ENCODE measurements around the gene TMEM178B.

- TF ChIP-seq POLR2A (IDR thresholded peaks at IDR 0.05) (no peak), CTCF (IDR thresholded peaks at IDR 0.05) (no peak)
Measured at GRCh38 chr7:141113131-141113530, 39.3 kb downstream of the TMEM178B start.

Measured in right lobe of liver (tissue), 4 donors.